Activated CD8-positive, alpha-beta T cell treated with anti-CD3 and anti-CD28 coated beads for 36 hours (primary cell): Measurements from ENCODE around the gene KLHL13. TPM values are rescaled to one million over a fixed set of nuclear protein-coding genes. Genes with fewer than 3 reads are reported as not detected.

ENCODE experiments used
- ATAC-seq: fragments of 200-7000 bp; cut with Tn5 transposase; one replicate; pipeline ENCODE4 v1.10.0; 2021; ENCODE audit warnings: mild to moderate bottlenecking, moderate library complexity
- CTCF ChIA-PET: fragments of 350-600 bp; sonication (Branson Sonifier 250); formaldehyde crosslinking; loops from one replicate; lab custom pipeline; 2021; ENCODE audit warnings: antibody characterized with exemption; lab: Charles Lee
- POLR2A ChIA-PET: fragments of 350-600 bp; sonication (Branson Sonifier 250); formaldehyde crosslinking; loops from one replicate; lab custom pipeline; 2021; ENCODE audit warnings: antibody characterized with exemption; lab: Charles Lee
- DNase-seq: peaks from one replicate; pipeline ENCODE4 v3.0.0-alpha.2; 2020
- H3K27ac Mint-ChIP-seq: one replicate; pipeline ENCODE4 v1.8.0; 2021; ENCODE audit warnings: mild to moderate bottlenecking, mixed read lengths
- H3K27me3 Mint-ChIP-seq: one replicate; pipeline ENCODE4 v1.8.0; 2021; ENCODE audit warnings: mixed read lengths
- H3K36me3 Mint-ChIP-seq: one replicate; pipeline ENCODE4 v1.8.0; 2021; ENCODE audit warnings: low read depth, mixed read lengths
- H3K4me1 Mint-ChIP-seq: one replicate; pipeline ENCODE4 v1.8.0; 2021; ENCODE audit warnings: low read depth, mixed read lengths
- H3K4me3 Mint-ChIP-seq: one replicate; pipeline ENCODE4 v1.8.0; 2021; ENCODE audit warnings: mild to moderate bottlenecking, moderate library complexity, mixed read lengths
- H3K9me3 Mint-ChIP-seq: one replicate; pipeline ENCODE4 v1.8.0; 2021; ENCODE audit warnings: mixed read lengths
- intact Hi-C: fragments of 100-400 bp; cut with micrococcal nuclease; formaldehyde crosslinking; loops from one replicate; pipeline ENCODE4 v1.10.0; 2022
- total RNA-seq, 2 experiments: library from RNA; stranded (reverse); gene quantifications; one replicate each; pipeline ENCODE4 v1.2.3, GENCODE V29; 2021
- TF ChIP-seq, protein P1 (sequence below): fragments of 200-600 bp; IDR thresholded peaks from one replicate; pipeline ENCODE4 v1.8.0; 2022; ENCODE audit warnings: antibody characterized with exemption, mild to moderate bottlenecking

KLHL13 gene
- total RNA-seq = 1 to 10 TPM; 2.2 to 2.8 TPM

DNA sequence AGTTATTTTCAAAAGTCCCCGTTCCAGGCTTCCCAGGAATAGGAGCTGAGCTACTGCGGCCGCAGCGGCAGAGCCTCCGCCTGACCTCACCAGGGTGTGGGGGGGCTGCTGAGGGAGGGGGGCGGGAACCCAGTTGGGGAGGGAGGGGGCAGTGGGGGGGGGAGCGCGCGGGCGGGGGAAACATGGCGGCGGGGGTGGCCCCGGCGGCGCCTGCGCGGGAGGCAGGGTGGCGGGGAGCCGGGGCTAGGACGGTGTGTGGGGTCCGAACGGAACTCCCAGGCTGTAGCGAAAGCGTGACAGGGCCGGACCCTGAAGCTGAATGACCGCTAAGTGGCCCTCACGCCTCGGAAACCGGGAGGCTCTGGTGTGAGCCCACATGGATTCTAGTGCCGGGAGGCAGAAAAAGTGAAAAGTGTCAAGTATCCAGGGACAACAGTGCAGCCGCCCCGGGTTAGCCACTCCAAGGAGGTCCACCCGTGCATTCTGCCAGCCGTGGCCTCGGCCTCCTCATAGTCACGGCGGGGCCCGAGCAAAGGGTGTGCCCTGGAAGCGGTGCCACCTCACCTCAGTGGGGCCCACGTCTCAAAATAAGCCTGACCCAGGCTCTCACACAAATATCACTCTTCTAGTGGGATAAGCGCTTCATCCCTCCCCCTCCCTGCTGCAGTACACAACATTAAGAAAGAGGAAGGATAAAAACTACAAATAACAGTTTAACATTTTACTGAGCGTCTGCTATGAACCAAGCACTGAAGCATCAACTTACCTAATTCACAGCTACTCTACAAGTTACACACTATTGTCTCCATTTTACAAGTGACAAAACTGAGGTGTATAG, at the start of gene KLHL13:
TSS of gene KLHL13 (minus strand) at position 98 of the 838 bp plus-strand sequence. CDS start 88,337 bp downstream, outside the sequence.
- intact Hi-C loops = no loop called here
- ATAC-seq (peak; percentile 57), DNase-seq (peak; percentile 10)
- no peaks in the 10 kb centered on the region for H3K36me3 Mint-ChIP-seq
- CTCF ChIA-PET = no interaction called here
- H3K27me3 Mint-ChIP-seq = peaks cover 3% of the 10 kb centered on the region
- TF ChIP-seq, protein P1, sequence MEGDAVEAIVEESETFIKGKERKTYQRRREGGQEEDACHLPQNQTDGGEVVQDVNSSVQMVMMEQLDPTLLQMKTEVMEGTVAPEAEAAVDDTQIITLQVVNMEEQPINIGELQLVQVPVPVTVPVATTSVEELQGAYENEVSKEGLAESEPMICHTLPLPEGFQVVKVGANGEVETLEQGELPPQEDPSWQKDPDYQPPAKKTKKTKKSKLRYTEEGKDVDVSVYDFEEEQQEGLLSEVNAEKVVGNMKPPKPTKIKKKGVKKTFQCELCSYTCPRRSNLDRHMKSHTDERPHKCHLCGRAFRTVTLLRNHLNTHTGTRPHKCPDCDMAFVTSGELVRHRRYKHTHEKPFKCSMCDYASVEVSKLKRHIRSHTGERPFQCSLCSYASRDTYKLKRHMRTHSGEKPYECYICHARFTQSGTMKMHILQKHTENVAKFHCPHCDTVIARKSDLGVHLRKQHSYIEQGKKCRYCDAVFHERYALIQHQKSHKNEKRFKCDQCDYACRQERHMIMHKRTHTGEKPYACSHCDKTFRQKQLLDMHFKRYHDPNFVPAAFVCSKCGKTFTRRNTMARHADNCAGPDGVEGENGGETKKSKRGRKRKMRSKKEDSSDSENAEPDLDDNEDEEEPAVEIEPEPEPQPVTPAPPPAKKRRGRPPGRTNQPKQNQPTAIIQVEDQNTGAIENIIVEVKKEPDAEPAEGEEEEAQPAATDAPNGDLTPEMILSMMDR = no peak
- peak within 1 kb of the TSS; percentile 68 for H3K27ac Mint-ChIP-seq
- POLR2A ChIA-PET = no interaction called here
- H3K4me1 Mint-ChIP-seq = peaks cover 6% of the 10 kb centered on the region
- H3K9me3 Mint-ChIP-seq = no peaks in the 10 kb centered on the region
- peak within 1 kb of the TSS; percentile 69 for H3K4me3 Mint-ChIP-seq

DNA sequence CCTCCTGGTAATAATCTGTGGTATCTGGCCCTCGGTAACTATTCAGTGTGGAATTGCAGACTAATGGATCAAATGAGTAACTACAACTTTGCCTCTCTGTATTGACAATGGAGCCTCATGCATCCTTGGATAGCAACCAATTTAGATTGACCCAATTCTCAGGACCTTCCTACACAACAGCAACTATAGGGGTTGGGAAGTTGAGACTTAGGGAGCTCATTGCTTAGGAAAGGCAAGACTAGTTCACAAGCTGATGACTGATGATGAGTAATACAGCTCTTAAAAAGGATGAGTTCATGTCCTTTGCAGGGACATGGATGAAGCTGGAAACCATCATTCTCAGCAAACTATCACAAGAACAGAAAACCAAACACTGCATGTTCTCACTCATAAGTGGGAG, 47.5 kb upstream of the KLHL13 start:
- intact Hi-C loops = no loop called here
- no peak for ATAC-seq
- DNase-seq = no peak
- no peak overlapping the region for H3K27ac Mint-ChIP-seq
- CTCF ChIA-PET = no interaction called here
- no peaks in the 10 kb centered on the region for H3K9me3 Mint-ChIP-seq
- H3K36me3 Mint-ChIP-seq = no peaks in the 10 kb centered on the region
- TF ChIP-seq, protein P1 = no peak
- H3K27me3 Mint-ChIP-seq = no peaks in the 10 kb centered on the region
- H3K4me1 Mint-ChIP-seq = no peaks in the 10 kb centered on the region
- POLR2A ChIA-PET = no interaction called here
- no peak overlapping the region for H3K4me3 Mint-ChIP-seq

DNA sequence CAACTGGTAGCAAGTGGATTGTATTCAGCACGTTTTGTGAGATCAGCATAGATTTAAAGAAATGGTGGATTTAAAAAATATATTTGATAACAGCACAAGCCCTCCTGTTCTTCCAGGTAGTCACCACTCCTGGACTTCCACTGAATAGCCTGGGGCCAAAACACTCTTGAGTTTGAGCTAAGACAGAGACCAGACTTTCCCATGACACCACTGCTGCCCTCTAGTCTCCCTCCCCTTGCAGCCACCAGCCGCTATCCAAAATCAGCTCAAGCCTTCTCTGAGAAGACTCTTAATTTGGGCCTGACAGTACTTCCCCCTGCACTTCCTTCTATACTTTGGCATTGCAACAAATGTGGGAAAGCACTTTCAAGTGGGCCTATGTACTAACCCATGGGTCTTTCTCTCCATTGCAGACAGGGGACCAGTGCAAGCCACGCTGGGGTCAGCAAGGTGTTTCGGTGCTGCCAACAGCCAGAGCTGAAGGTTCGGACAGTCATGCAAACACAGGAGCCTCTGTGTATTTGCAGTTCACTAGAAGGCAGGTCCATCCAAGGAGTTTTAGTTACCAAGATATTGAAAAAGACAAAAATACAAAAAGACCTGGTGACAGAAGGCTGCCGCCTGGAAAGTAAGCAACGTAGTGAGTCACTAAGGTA, 40.5 kb upstream of the KLHL13 start:
- intact Hi-C loops = no loop called here
- H3K36me3 Mint-ChIP-seq = no peaks in the 10 kb centered on the region
- no peaks in the 10 kb centered on the region for H3K27me3 Mint-ChIP-seq

DNA sequence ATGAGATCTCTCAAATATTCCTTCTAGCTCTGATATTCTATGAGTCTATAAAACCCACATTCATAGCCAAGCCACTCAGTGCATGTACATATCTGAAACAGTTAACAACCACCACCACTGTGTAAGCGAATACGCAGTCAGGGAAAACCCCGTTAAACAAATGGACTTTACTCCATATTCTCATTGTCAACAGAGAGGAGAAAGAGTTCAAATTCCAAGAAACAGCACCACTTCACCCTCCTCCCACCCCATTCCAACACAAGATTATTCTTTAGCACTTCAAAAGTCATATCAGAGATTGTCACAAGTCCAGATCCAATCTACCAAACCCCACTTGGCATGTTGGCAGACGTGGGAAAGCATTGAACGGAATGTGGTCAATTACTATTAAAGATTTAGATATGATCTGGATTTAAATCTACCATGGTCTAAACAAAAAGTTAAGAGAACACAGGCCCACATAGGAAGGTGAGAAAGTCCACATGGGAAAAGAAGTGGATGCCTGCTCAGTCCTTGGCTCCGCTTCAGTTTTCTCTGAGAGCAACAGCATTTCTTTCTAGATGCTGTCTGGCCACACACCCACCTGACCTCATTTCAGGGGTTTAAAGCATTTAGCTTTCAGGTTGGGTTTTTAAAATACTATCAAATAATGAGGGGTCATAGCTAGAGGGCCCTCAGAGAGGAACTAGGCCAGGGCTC, 39.8 kb upstream of the KLHL13 start:
- intact Hi-C loops = no loop called here
- Mint-ChIP-seq H3K27ac (no peak overlapping the region), H3K4me1 (no peaks in the 10 kb centered on the region), H3K27me3 (no peaks in the 10 kb centered on the region), H3K9me3 (no peaks in the 10 kb centered on the region), H3K36me3 (no peaks in the 10 kb centered on the region), H3K4me3 (no peak overlapping the region)
- ChIA-PET POLR2A (no interaction called here), CTCF (no interaction called here)
- ATAC-seq = no peak
- DNase-seq = no peak
- TF ChIP-seq, protein P1 = no peak

More for the DNA sequence above, 40.5 kb upstream of the KLHL13 start:
- no peak for DNase-seq
- ChIA-PET POLR2A (no interaction called here), CTCF (no interaction called here)
- no peaks in the 10 kb centered on the region for H3K4me1 Mint-ChIP-seq
- ATAC-seq = no peak
- TF ChIP-seq, protein P1 = no peak
- H3K27ac Mint-ChIP-seq = no peak overlapping the region
- H3K4me3 Mint-ChIP-seq = no peak overlapping the region
- H3K9me3 Mint-ChIP-seq = no peaks in the 10 kb centered on the region
